H1 (cell line): Measurements from ENCODE around the gene LRRTM3. TPM values are rescaled to one million over a fixed set of nuclear protein-coding genes. Genes with fewer than 3 reads are reported as not detected.

Experiments used
- CTCF ChIA-PET: fragments of 300-600 bp; sonication (Branson Sonifier 250); formaldehyde crosslinking; loops from one replicate; lab custom pipeline; 2021; ENCODE audit not compliant: partially characterized antibody; lab: Charles Lee
- POLR2A ChIA-PET: fragments of 300-600 bp; sonication (Branson Sonifier 250); formaldehyde crosslinking; loops from one replicate; lab custom pipeline; 2021; ENCODE audit warnings: inconsistent platforms; ENCODE audit not compliant: partially characterized antibody; lab: Charles Lee
- DNase-seq, 2 experiments: peaks; one replicate each; pipeline versions ENCODE4 v3.0.0 to v3.0.0-alpha.2; 2010 to 2022; ENCODE audit warnings: low spot score in 2 of 2, low read depth in 1 of 2, mixed read lengths in 1 of 2
- FAIRE-seq: peaks from 2 replicates; lab custom pipeline; 2011; peaks lifted over from hg19 to GRCh38; lab: Jason Lieb, UNC
- H2AFZ ChIP-seq: 2 replicates; pipeline ENCODE4 v1.8.1; 2012; ENCODE audit warnings: low read length, inconsistent platforms
- H2AK5ac ChIP-seq: 2 replicates; pipeline ENCODE4 v1.6.1; 2013; ENCODE audit warnings: low read depth, low read length
- H2BK120ac ChIP-seq: replicated peaks from 2 replicates; pipeline ENCODE3; 2013; ENCODE audit warnings: low read depth, low read length, inconsistent platforms
- H2BK12ac ChIP-seq: 2 replicates; pipeline ENCODE4 v1.6.1; 2013; ENCODE audit warnings: low read depth, low read length
- H2BK15ac ChIP-seq: 2 replicates; pipeline ENCODE4 v1.6.1; 2013; ENCODE audit warnings: low read length
- H2BK20ac ChIP-seq: 2 replicates; pipeline ENCODE4 v1.6.1; 2013; ENCODE audit warnings: low read length
- H2BK5ac ChIP-seq: 2 replicates; pipeline ENCODE4 v1.6.1; 2013; ENCODE audit warnings: low read depth, low read length
- H3K14ac ChIP-seq: 2 replicates; pipeline ENCODE4 v1.6.1; 2013; ENCODE audit warnings: inconsistent platforms; ENCODE audit not compliant: insufficient read length
- H3K18ac ChIP-seq: 2 replicates; pipeline ENCODE4 v1.6.1; 2013; ENCODE audit warnings: low read length; ENCODE audit errors: extremely low read depth
- H3K23ac ChIP-seq: 2 replicates; pipeline ENCODE4 v1.6.1; 2013; ENCODE audit warnings: inconsistent platforms; ENCODE audit not compliant: insufficient read length
- H3K23me2 ChIP-seq: 2 replicates; pipeline ENCODE4 v1.6.1; 2013; ENCODE audit warnings: low read depth, low read length
- H3K27ac ChIP-seq: 2 replicates; pipeline ENCODE4 v1.6.1; 2011; ENCODE audit warnings: low read depth, low read length, inconsistent platforms
- H3K27me3 ChIP-seq, 4 experiments: replicated peaks in 1 of 4; 1 replicate in 1 of 4; 2 replicates in 3 of 4; pipeline versions ENCODE4 v1.6.1 to v1.8.1; 2011 to 2013; ENCODE audit warnings: low read length in 3 of 4, mild to moderate bottlenecking in 3 of 4, inconsistent platforms in 2 of 4, mixed read lengths in 2 of 4, moderate library complexity in 1 of 4; ENCODE audit not compliant: control insufficient read depth in 3 of 4, insufficient read depth in 3 of 4; ENCODE audit errors: extremely low read depth in 1 of 4
- H3K36me3 ChIP-seq, 4 experiments: 2 replicates each; pipeline versions ENCODE4 v1.6.1 to v1.8.1; 2011 to 2013; ENCODE audit warnings: mild to moderate bottlenecking in 4 of 4, low read length in 3 of 4, moderate library complexity in 2 of 4, control low read depth in 1 of 4, inconsistent platforms in 1 of 4; ENCODE audit not compliant: insufficient read depth in 4 of 4, control insufficient read depth in 2 of 4
- H3K4ac ChIP-seq: replicated peaks from 2 replicates; pipeline ENCODE3; 2013; ENCODE audit warnings: low read length, low read depth, mixed read lengths, inconsistent platforms; ENCODE audit not compliant: insufficient read length
- H3K4me1 ChIP-seq, 4 experiments: replicated peaks in 1 of 4; 1 replicate in 1 of 4; 2 replicates in 3 of 4; pipeline versions ENCODE4 v1.6.1 to v1.8.1; 2011 to 2013; ENCODE audit warnings: low read length in 3 of 4, inconsistent platforms in 2 of 4, mixed read lengths in 1 of 4; ENCODE audit not compliant: insufficient read depth in 4 of 4, control insufficient read depth in 3 of 4
- H3K4me2 ChIP-seq, 2 experiments: 2 replicates each; pipeline versions ENCODE4 v1.6.1 to v1.8.1; 2011 to 2013; ENCODE audit warnings: low read depth in 2 of 2, low read length in 2 of 2, control low read depth in 1 of 2, inconsistent platforms in 1 of 2, mild to moderate bottlenecking in 1 of 2; ENCODE audit not compliant: insufficient read depth in 1 of 2
- H3K4me3 ChIP-seq, 4 experiments: fragments of 200-600, 300-600 bp in 1 of 4; sonication (generic), shearing (Covaris generic), sonication (Bioruptor Twin) in 1 of 4; 2 replicates each; pipeline versions ENCODE4 v1.5.1 to v1.8.1; 2011 to 2016; ENCODE audit warnings: low read length in 4 of 4, low read depth in 3 of 4, control low read depth in 2 of 4, inconsistent platforms in 2 of 4, mild to moderate bottlenecking in 2 of 4, mixed read lengths in 1 of 4, moderate library complexity in 1 of 4; ENCODE audit not compliant: insufficient read depth in 2 of 4; ENCODE audit errors: extremely low read depth in 1 of 4
- H3K56ac ChIP-seq: replicated peaks from 2 replicates; pipeline ENCODE3; 2013; ENCODE audit warnings: low read depth, mild to moderate bottlenecking, mixed read lengths, low read length, inconsistent platforms; ENCODE audit not compliant: insufficient read length
- H3K79me1 ChIP-seq: 2 replicates; pipeline ENCODE4 v1.6.1; 2013; ENCODE audit warnings: low read depth, low read length, control low read depth
- H3K79me2 ChIP-seq, 2 experiments: 2 replicates each; pipeline versions ENCODE4 v1.6.1 to v1.8.1; 2012 to 2013; ENCODE audit warnings: low read length in 2 of 2, mild to moderate bottlenecking in 2 of 2, inconsistent platforms in 1 of 2; ENCODE audit not compliant: insufficient read depth in 2 of 2, control insufficient read depth in 1 of 2
- H3K9ac ChIP-seq, 4 experiments: replicated peaks in 1 of 4; 1 replicate in 1 of 4; 2 replicates in 3 of 4; pipeline versions ENCODE4 v1.6.1 to v1.8.1; 2011 to 2013; ENCODE audit warnings: low read depth in 3 of 4, low read length in 3 of 4, control low read depth in 2 of 4, mild to moderate bottlenecking in 2 of 4, moderate library complexity in 2 of 4, inconsistent platforms in 1 of 4; ENCODE audit errors: extremely low read depth in 1 of 4
- H3K9me3 ChIP-seq, 2 experiments: 2 replicates each; pipeline versions ENCODE4 v1.6.1 to v1.8.1; 2012 to 2013; ENCODE audit warnings: mild to moderate bottlenecking in 2 of 2, moderate library complexity in 2 of 2, control low read depth in 1 of 2, inconsistent platforms in 1 of 2, low read depth in 1 of 2, low read length in 1 of 2, mixed read lengths in 1 of 2; ENCODE audit not compliant: insufficient read depth in 2 of 2
- H4K20me1 ChIP-seq, 2 experiments: replicated peaks in 1 of 2; 2 replicates each; pipeline versions ENCODE3 to v1.8.1; 2011 to 2013; ENCODE audit warnings: inconsistent platforms in 2 of 2, low read length in 2 of 2, mild to moderate bottlenecking in 1 of 2; ENCODE audit not compliant: insufficient read depth in 2 of 2, control insufficient read depth in 1 of 2
- H4K5ac ChIP-seq: 2 replicates; pipeline ENCODE4 v1.6.1; 2013; ENCODE audit warnings: low read length, low read depth, mixed read lengths, inconsistent platforms; ENCODE audit not compliant: insufficient read length
- H4K8ac ChIP-seq: 2 replicates; pipeline ENCODE4 v1.8.0; 2013; ENCODE audit warnings: mild to moderate bottlenecking, moderate library complexity, low read length, inconsistent platforms; ENCODE audit not compliant: insufficient read depth; ENCODE audit errors: extremely low read depth
- H4K91ac ChIP-seq: replicated peaks from 2 replicates; pipeline ENCODE3; 2013; ENCODE audit warnings: low read length, mixed read lengths, inconsistent platforms; ENCODE audit not compliant: insufficient read length
- CBX5 ChIP-seq: fragments of 300-800, 300-1000 bp; sonication (generic); IDR thresholded peaks from 2 replicates; pipeline ENCODE4 v1.7.1; 2016; ENCODE audit warnings: antibody characterized with exemption, low read length, low read depth
- CHD2 ChIP-seq: IDR thresholded peaks from 2 replicates; pipeline ENCODE4 v1.6.1; 2012; ENCODE audit warnings: low read length, improper control_type of control experiment
- MAFK ChIP-seq: IDR thresholded peaks from 2 replicates; pipeline ENCODE4 v1.6.1; 2012; ENCODE audit warnings: low read depth, mild to moderate bottlenecking, improper control_type of control experiment, low read length
- NANOG ChIP-seq: IDR thresholded peaks from 2 replicates; pipeline ENCODE4 v1.6.1; 2011; ENCODE audit warnings: low read length, low read depth, mild to moderate bottlenecking, inconsistent platforms; ENCODE audit not compliant: insufficient read depth, poor library complexity, severe bottlenecking
- NRF1 ChIP-seq: IDR thresholded peaks from 2 replicates; pipeline ENCODE4 v1.6.1; 2011; ENCODE audit warnings: mild to moderate bottlenecking, low read depth, low read length, improper control_type of control experiment
- PHF8 ChIP-seq: fragments of 200-600 bp; sonication (generic); conservative IDR thresholded peaks from 2 replicates; pipeline ENCODE4 v1.7.1; 2012; ENCODE audit warnings: low read depth, mild to moderate bottlenecking, inconsistent platforms, low read length, moderate library complexity
- RAD21 ChIP-seq, 2 experiments: IDR thresholded peaks in 1 of 2; conservative IDR thresholded peaks in 1 of 2; 2 replicates each; pipeline ENCODE4 v1.6.1; 2011; ENCODE audit warnings: low read depth in 2 of 2, low read length in 2 of 2, improper control_type of control experiment in 1 of 2, inconsistent platforms in 1 of 2, mild to moderate bottlenecking in 1 of 2, moderate library complexity in 1 of 2
- RNF2 ChIP-seq: fragments of 200-900, 300-1000 bp; sonication (generic); IDR thresholded peaks from 2 replicates; pipeline ENCODE4 v1.7.1; 2016; ENCODE audit warnings: borderline replicate concordance, low read depth, mild to moderate bottlenecking, antibody characterized with exemption, low read length; ENCODE audit not compliant: poor library complexity, severe bottlenecking; ENCODE audit errors: missing control alignments
- TBP ChIP-seq: IDR thresholded peaks from 2 replicates; pipeline ENCODE4 v1.6.1; 2011; ENCODE audit warnings: low read depth, low read length, improper control_type of control experiment
- TCF12 ChIP-seq: IDR thresholded peaks from 2 replicates; pipeline ENCODE4 v1.6.1; 2011; ENCODE audit warnings: low read depth, mild to moderate bottlenecking, low read length
- YY1 ChIP-seq: IDR thresholded peaks from 2 replicates; pipeline ENCODE4 v1.6.1; 2011; ENCODE audit warnings: low read depth, mild to moderate bottlenecking, low read length
- WGBS, 2 experiments: shearing (Covaris generic) in 1 of 2; methylation state at CpG; one replicate each; pipeline versions ENCODE4 v1.1.6 to v1.1.7; 2013 to 2015; ENCODE audit warnings: low lambda C conversion rate in 2 of 2, mixed read lengths in 2 of 2, inconsistent platforms in 1 of 2, low coverage in 1 of 2, missing lambda C conversion rate in 1 of 2; ENCODE audit not compliant: insufficient replicate concordance in 2 of 2, insufficient coverage in 1 of 2, insufficient read length in 1 of 2; ENCODE audit errors: extremely low coverage in 1 of 2, missing lambda C conversion rate in 1 of 2; 5-methylcytosine and 5-hydroxymethylcytosine counted together
- polyA plus RNA-seq, 7 experiments: library from polyadenylated mRNA; depleted of rRNA in 3 of 7; stranded (reverse) in 5 of 7; unstranded in 2 of 7; fragments of >200 nt in 5 of 7; fragments of 200-250 nt in 2 of 7; gene quantifications; 1 replicate in 5 of 7; 2 replicates in 1 of 7; 4 replicates in 1 of 7; pipeline versions ENCODE4 v1.2.1 to v1.2.3, GENCODE V29; 2011 to 2013; ENCODE audit warnings: missing spikeins in 2 of 7, mixed read lengths in 2 of 7
- total RNA-seq: library from RNA; stranded (reverse); fragmentation: NEBNext Ultra II Directional; extraction: Animal tissue kit (Norgen Biotek cat#: 25700); gene quantifications from 2 replicates; pipeline ENCODE4 v1.2.1, GENCODE V29; 2021
- TF ChIP-seq, protein P1 (sequence below), 3 experiments: IDR thresholded peaks; 1 replicate in 2 of 3; 2 replicates in 1 of 3; pipeline versions ENCODE4 v1.5.1 to v1.6.1; 2011; ENCODE audit warnings: low read length in 3 of 3, mild to moderate bottlenecking in 3 of 3, inconsistent platforms in 2 of 3, low read depth in 1 of 3, moderate library complexity in 1 of 3; ENCODE audit not compliant: insufficient read depth in 1 of 3; ENCODE audit errors: control extremely low read depth in 1 of 3

The LRRTM3 gene
- total and polyA plus RNA-seq, 2 of the 8 experiments (the other 6 are each of a cell fraction or from before 2014, with no cell fraction given), result 0.33 to 0.48 TPM

DNA sequence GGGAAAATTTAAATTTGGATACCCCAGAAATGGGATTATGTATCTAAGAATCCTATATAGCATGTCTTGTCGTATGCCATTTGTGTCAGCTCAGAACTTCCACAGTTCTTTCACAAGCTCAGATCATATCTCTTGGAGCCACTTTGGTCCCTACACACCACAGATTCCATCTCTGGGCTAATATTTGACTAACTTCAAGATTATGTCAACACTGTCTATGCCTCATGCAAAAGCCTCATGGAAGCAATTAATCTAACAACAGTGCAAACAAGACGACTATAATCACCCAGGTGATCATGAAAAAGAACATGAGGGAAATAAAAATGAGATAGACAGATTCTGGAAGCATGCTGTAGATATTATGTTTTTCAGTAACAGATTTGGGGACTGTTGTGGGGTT is 189.1 kb downstream of the LRRTM3 start:
- Histone ChIP-seq H3K4me2 (no peak overlapping the region), H3K9me3 (no peaks in the 10 kb centered on the region), H3K27ac (no peak overlapping the region), H4K5ac (no peak overlapping the region), H4K8ac (no peak overlapping the region), H3K18ac (no peak overlapping the region), H3K14ac (no peak overlapping the region), H2AFZ (no peak overlapping the region), H2BK15ac (no peak overlapping the region), H2BK20ac (no peak overlapping the region), H2BK120ac (no peak overlapping the region), H3K79me2 (no peaks in the 10 kb centered on the region), H2BK5ac (no peak overlapping the region), H3K9ac (no peak overlapping the region), H4K91ac (no peak overlapping the region), H3K56ac (no peak overlapping the region), H3K79me1 (no peaks in the 10 kb centered on the region), H4K20me1 (no peaks in the 10 kb centered on the region), H2AK5ac (no peak overlapping the region), H3K27me3 (no peaks in the 10 kb centered on the region), H2BK12ac (no peak overlapping the region), H3K23me2 (no peaks in the 10 kb centered on the region), H3K4ac (no peak overlapping the region), H3K4me1 (no peaks in the 10 kb centered on the region), H3K36me3 (no peaks in the 10 kb centered on the region), H3K23ac (no peak overlapping the region), H3K4me3 (no peak overlapping the region)
- DNase-seq (no peak), FAIRE-seq (no peak)
- TF ChIP-seq CHD2 (no peak), RAD21 (IDR thresholded peaks at IDR 0.05 in 1 of 2, conservative IDR thresholded peaks at IDR 0.05 in 1 of 2; ENCODE audit: low read depth in 2 of 2, low read length in 2 of 2) (no peak), PHF8 (no peak), MAFK (no peak), RNF2 (no peak), TBP (no peak), CBX5 (no peak), TCF12 (no peak), YY1 (no peak), NRF1 (no peak), NANOG (no peak)
- TF ChIP-seq, protein P1, sequence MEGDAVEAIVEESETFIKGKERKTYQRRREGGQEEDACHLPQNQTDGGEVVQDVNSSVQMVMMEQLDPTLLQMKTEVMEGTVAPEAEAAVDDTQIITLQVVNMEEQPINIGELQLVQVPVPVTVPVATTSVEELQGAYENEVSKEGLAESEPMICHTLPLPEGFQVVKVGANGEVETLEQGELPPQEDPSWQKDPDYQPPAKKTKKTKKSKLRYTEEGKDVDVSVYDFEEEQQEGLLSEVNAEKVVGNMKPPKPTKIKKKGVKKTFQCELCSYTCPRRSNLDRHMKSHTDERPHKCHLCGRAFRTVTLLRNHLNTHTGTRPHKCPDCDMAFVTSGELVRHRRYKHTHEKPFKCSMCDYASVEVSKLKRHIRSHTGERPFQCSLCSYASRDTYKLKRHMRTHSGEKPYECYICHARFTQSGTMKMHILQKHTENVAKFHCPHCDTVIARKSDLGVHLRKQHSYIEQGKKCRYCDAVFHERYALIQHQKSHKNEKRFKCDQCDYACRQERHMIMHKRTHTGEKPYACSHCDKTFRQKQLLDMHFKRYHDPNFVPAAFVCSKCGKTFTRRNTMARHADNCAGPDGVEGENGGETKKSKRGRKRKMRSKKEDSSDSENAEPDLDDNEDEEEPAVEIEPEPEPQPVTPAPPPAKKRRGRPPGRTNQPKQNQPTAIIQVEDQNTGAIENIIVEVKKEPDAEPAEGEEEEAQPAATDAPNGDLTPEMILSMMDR (IDR thresholded peaks at IDR 0.05; ENCODE audit: control extremely low read depth in 1 of 3, insufficient read depth in 1 of 3, low read depth in 1 of 3, low read length in 3 of 3), result no peak
- POLR2A ChIA-PET, result no interaction called here
- CTCF ChIA-PET, result no interaction called here
- WGBS, 2 experiments, result 88% methylated on average over 2 of the region's 2 CpGs; no CpG with 5 or more reads in 1 of the 2 experiments
